HG03135 (cell line): ENCODE data around the gene ASRGL1.

Experiments
- ATAC-seq: cut with Tn5 transposase; IDR thresholded peaks from one replicate; pipeline ENCODE4 v1.9.1; 2021; ENCODE audit warnings: mild to moderate bottlenecking, moderate library complexity; ENCODE audit not compliant: unreplicated experiment

The ASRGL1 gene

GRCh38 chr11:62392506-62392905, 55.3 kb downstream of the ASRGL1 start:
- ATAC-seq, result no peak

- no peak for ATAC-seq
Measured at GRCh38 chr11:62393061-62393611, 55.9 kb downstream of the ASRGL1 start.

GRCh38 chr11:62393735-62394134, 56.5 kb downstream of the ASRGL1 start:
- ATAC-seq, result no peak

- ATAC-seq, result no peak
Measured at GRCh38 chr11:62394825-62395538, 57.7 kb downstream of the ASRGL1 start.

- ATAC-seq, result no peak
Measured at GRCh38 chr11:62395885-62396551, 58.8 kb downstream of the ASRGL1 start.

- no peak for ATAC-seq
Measured at GRCh38 chr11:62398011-62398994, 61.1 kb downstream of the ASRGL1 start.

GRCh38 chr11:62399172-62399877, 62.1 kb downstream of the ASRGL1 start:
- no peak for ATAC-seq

GRCh38 chr11:62399878-62400266, 62.6 kb downstream of the ASRGL1 start:
- ATAC-seq, result no peak

GRCh38 chr11:62400281-62400680, 63.0 kb downstream of the ASRGL1 start:
- no peak for ATAC-seq

GRCh38 chr11:62400760-62401159, 63.5 kb downstream of the ASRGL1 start:
- no peak for ATAC-seq

GRCh38 chr11:62401356-62401755, 64.1 kb downstream of the ASRGL1 start:
- ATAC-seq, result no peak

GRCh38 chr11:62401811-62402210, 64.6 kb downstream of the ASRGL1 start:
- no peak for ATAC-seq

- ATAC-seq, result no peak
Measured at GRCh38 chr11:62402226-62402959, 65.1 kb downstream of the ASRGL1 start.

GRCh38 chr11:62402960-62403730, 65.9 kb downstream of the ASRGL1 start:
- no peak for ATAC-seq

- no peak for ATAC-seq
Measured at GRCh38 chr11:62404435-62404834, 67.2 kb downstream of the ASRGL1 start.

- ATAC-seq, result no peak
Measured at GRCh38 chr11:62404901-62405300, 67.7 kb downstream of the ASRGL1 start.

- no peak for ATAC-seq
Measured at GRCh38 chr11:62406034-62406433, 68.8 kb downstream of the ASRGL1 start.

GRCh38 chr11:62409831-62410230, 72.6 kb downstream of the ASRGL1 start:
- no peak for ATAC-seq

GRCh38 chr11:62410972-62411371, 73.7 kb downstream of the ASRGL1 start:
- no peak for ATAC-seq
